GM12878 (cell line): ENCODE measurements around the gene TSPAN12. TPM values are rescaled to one million over a fixed set of nuclear protein-coding genes. Genes with fewer than 3 reads are reported as not detected.

ENCODE experiments used
- ATAC-seq: fragments of 200-7000 bp; cut with Tn5 transposase; 3 replicates; pipeline ENCODE4 v1.9.1; 2020; ENCODE audit warnings: mild to moderate bottlenecking, moderate library complexity
- BruUV-seq: library from RNA; stranded (reverse); fragments of 400-500 nt; replicated peaks from 2 replicates; lab custom pipeline; 2021; lab: Mats Ljungman, UMichigan
- CTCF ChIA-PET: fragments of 300-600 bp; sonication (Branson Sonifier 250); formaldehyde crosslinking; extraction: SDS; loops from one replicate; lab custom pipeline; 2021; ENCODE audit warnings: inconsistent platforms; lab: Yijun Ruan, JAX
- POLR2A ChIA-PET: fragments of 350-600 bp; formaldehyde crosslinking; extraction: SDS; loops from one replicate; lab custom pipeline; 2021; ENCODE audit warnings: inconsistent platforms; lab: Charles Lee
- RAD21 ChIA-PET: fragments of 300-600 bp; sonication (Branson Sonifier 250); formaldehyde crosslinking; loops from one replicate; lab custom pipeline; 2023; ENCODE audit warnings: antibody characterized with exemption; ENCODE audit not compliant: unreplicated experiment; lab: Charles Lee
- SMC1A ChIA-PET: fragments of 300-600 bp; sonication (Branson Sonifier 250); formaldehyde crosslinking; loops from one replicate; lab custom pipeline; 2023; ENCODE audit not compliant: unreplicated experiment, uncharacterized antibody; lab: Charles Lee
- DNase-seq: peaks from one replicate; pipeline ENCODE4 v3.0.0-alpha.2; 2011; ENCODE audit warnings: low read depth, low spot score
- FAIRE-seq: peaks from 3 replicates; lab custom pipeline; 2011; peaks lifted over from hg19 to GRCh38; lab: Jason Lieb, UNC
- H2AFZ ChIP-seq: 2 replicates; pipeline ENCODE4 v1.6.0; 2011; ENCODE audit warnings: low read depth, low read length, control low read depth; ENCODE audit not compliant: control insufficient read depth
- H3K27ac ChIP-seq: 2 replicates; pipeline ENCODE4 v1.5.1; 2011; ENCODE audit warnings: control low read depth; ENCODE audit not compliant: control insufficient read depth, insufficient read depth
- H3K27me3 ChIP-seq, 2 experiments: replicated peaks in 1 of 2; 2 replicates each; pipeline versions ENCODE4 v1.6.0 to v1.6.1; 2011; ENCODE audit warnings: low read length in 1 of 2; ENCODE audit not compliant: control insufficient read depth in 2 of 2, insufficient read depth in 2 of 2
- H3K36me3 ChIP-seq, 2 experiments: 2 replicates each; pipeline ENCODE4 v1.5.1; 2011; ENCODE audit warnings: low read length in 1 of 2; ENCODE audit not compliant: control insufficient read depth in 2 of 2, insufficient read depth in 2 of 2
- H3K4me1 ChIP-seq: 2 replicates; pipeline ENCODE4 v1.6.1; 2011; ENCODE audit warnings: mild to moderate bottlenecking, low read length, moderate library complexity, mixed read lengths; ENCODE audit not compliant: control insufficient read depth, insufficient read depth
- H3K4me2 ChIP-seq: 2 replicates; pipeline ENCODE4 v1.6.0; 2011; ENCODE audit warnings: control low read depth; ENCODE audit not compliant: control insufficient read depth, insufficient read depth
- H3K4me3 ChIP-seq: fragments of 200-600 bp; sonication (generic); 2 replicates; pipeline ENCODE4 v1.5.1; 2016
- H3K79me2 ChIP-seq: 2 replicates; pipeline ENCODE4 v1.6.0; 2011; ENCODE audit warnings: low read length; ENCODE audit not compliant: control insufficient read depth, insufficient read depth
- H3K9ac ChIP-seq: 2 replicates; pipeline ENCODE4 v1.8.0; 2011; ENCODE audit warnings: low read length, control low read depth, mixed read lengths; ENCODE audit not compliant: control insufficient read depth, insufficient read depth
- H3K9me3 ChIP-seq: replicated peaks from 3 replicates; pipeline ENCODE4 v1.5.1; 2011; ENCODE audit warnings: mild to moderate bottlenecking, low read length; ENCODE audit not compliant: control insufficient read depth, insufficient read depth
- H4K20me1 ChIP-seq: 2 replicates; pipeline ENCODE4 v1.6.0; 2011; ENCODE audit not compliant: control insufficient read depth, insufficient read depth
- ASH2L ChIP-seq: fragments of 300-600, 200-600 bp; sonication (generic); IDR thresholded peaks from 2 replicates; pipeline ENCODE4 v1.6.1; 2017; ENCODE audit warnings: low read depth, mild to moderate bottlenecking, borderline replicate concordance
- CBX3 ChIP-seq: fragments of 200-600 bp; sonication (generic); IDR thresholded peaks from 2 replicates; pipeline ENCODE4 v1.6.1; 2016; ENCODE audit warnings: low read depth, borderline replicate concordance
- ETV6 ChIP-seq, 2 experiments: fragments of 450-650 bp in 1 of 2; IDR thresholded peaks in 1 of 2; conservative IDR thresholded peaks in 1 of 2; 2 replicates each; pipeline ENCODE4 v1.6.1; 2014; ENCODE audit warnings: antibody characterized with exemption in 1 of 2, borderline replicate concordance in 1 of 2, low read depth in 1 of 2, mild to moderate bottlenecking in 1 of 2, moderate library complexity in 1 of 2
- FOXM1 ChIP-seq: IDR thresholded peaks from 2 replicates; pipeline ENCODE4 v1.6.1; 2012; ENCODE audit warnings: low read depth, mild to moderate bottlenecking, inconsistent platforms, low read length, moderate library complexity
- HDAC6 ChIP-seq: fragments of 200-600 bp; sonication (generic); IDR thresholded peaks from one replicate; pipeline ENCODE4 v1.8.0; 2017; ENCODE audit warnings: antibody characterized with exemption; ENCODE audit not compliant: unreplicated experiment
- KDM1A ChIP-seq: fragments of 200-600 bp; sonication (generic); IDR thresholded peaks from 2 replicates; pipeline ENCODE4 v1.6.1; 2016; ENCODE audit warnings: borderline replicate concordance
- KLF5 ChIP-seq: fragments of 450-650 bp; IDR thresholded peaks from 2 replicates; pipeline ENCODE4 v1.6.1; 2014; ENCODE audit warnings: mild to moderate bottlenecking; ENCODE audit not compliant: partially characterized antibody
- NR2C2 ChIP-seq: IDR thresholded peaks from 2 replicates; pipeline ENCODE4 v1.6.1; 2011; ENCODE audit warnings: borderline replicate concordance, low read depth; ENCODE audit not compliant: control insufficient read depth, insufficient read length
- NR2F1 ChIP-seq: fragments of 450-650 bp; conservative IDR thresholded peaks from 2 replicates; pipeline ENCODE4 v1.6.1; 2017; ENCODE audit warnings: mild to moderate bottlenecking
- NRF1 ChIP-seq: conservative IDR thresholded peaks from 2 replicates; pipeline ENCODE4 v1.6.1; 2011; ENCODE audit warnings: mild to moderate bottlenecking, low read depth, low read length, improper control_type of control experiment
- POLR2AphosphoS5 ChIP-seq: IDR thresholded peaks from 2 replicates; pipeline ENCODE4 v1.6.1; 2011; ENCODE audit warnings: mild to moderate bottlenecking, low read length, inconsistent platforms
- RELA ChIP-seq: fragments of 450-650 bp; IDR thresholded peaks from 2 replicates; pipeline ENCODE4 v1.8.0; 2014; ENCODE audit warnings: borderline replicate concordance; ENCODE audit not compliant: partially characterized antibody
- RFX5 ChIP-seq: IDR thresholded peaks from 2 replicates; pipeline ENCODE4 v1.6.1; 2011; ENCODE audit warnings: low read depth, low read length, improper control_type of control experiment
- SPI1 ChIP-seq: IDR thresholded peaks from 2 replicates; pipeline ENCODE4 v1.6.1; 2011; ENCODE audit warnings: low read depth, mild to moderate bottlenecking, low read length, moderate library complexity, borderline replicate concordance; ENCODE audit not compliant: insufficient read depth
- SUZ12 ChIP-seq: fragments of 200-600 bp; sonication (generic); IDR thresholded peaks from one replicate; pipeline ENCODE4 v1.6.1; 2018; ENCODE audit warnings: antibody characterized with exemption, mild to moderate bottlenecking; ENCODE audit not compliant: unreplicated experiment
- TCF7 ChIP-seq: IDR thresholded peaks from 2 replicates; pipeline ENCODE4 v1.6.1; 2014; ENCODE audit warnings: antibody characterized with exemption, borderline replicate concordance
- ZNF622 ChIP-seq: fragments of 450-650 bp; IDR thresholded peaks from 2 replicates; pipeline ENCODE4 v1.6.1; 2017; ENCODE audit warnings: mild to moderate bottlenecking, inconsistent platforms
- WGBS: methylation state at CpG from one replicate; pipeline ENCODE4 v1.1.6; 2016; ENCODE audit warnings: low lambda C conversion rate; ENCODE audit not compliant: insufficient replicate concordance, insufficient coverage; ENCODE audit errors: missing lambda C conversion rate; 5-methylcytosine and 5-hydroxymethylcytosine counted together
- in situ Hi-C: fragments of 300-500 bp; cut with MboI; formaldehyde crosslinking; loops from 9 replicates; pipeline ENCODE4 v1.14.3; 2018; ENCODE audit warnings: mixed read lengths
- intact Hi-C: fragments of 100-400 bp; cut with micrococcal nuclease; formaldehyde crosslinking; loops from one replicate; pipeline ENCODE4 v1.14.2; 2022; ENCODE audit not compliant: unreplicated experiment
- polyA plus RNA-seq, 11 experiments: library from polyadenylated mRNA; depleted of rRNA in 4 of 11; unstranded in 6 of 11; stranded (reverse) in 5 of 11; fragments of >200 nt; fragmentation: Nextera tagmentation in 4 of 11; fragmentation: Illumina TruSeq in 1 of 11; extraction: Ambion mirVana in 4 of 11; extraction: Trizol in 1 of 11; gene quantifications; 1 replicate in 1 of 11; 2 replicates in 10 of 11; pipeline versions ENCODE4 v1.2.1 to v1.2.3, GENCODE V29; 2011 to 2016; ENCODE audit warnings: inconsistent platforms in 2 of 11, missing spikeins in 2 of 11, low read depth in 1 of 11
- total RNA-seq, 4 experiments: library from RNA; depleted of rRNA in 3 of 4; stranded (reverse); fragments of >200 nt in 3 of 4; fragmentation: Illumina TruSeq in 1 of 4; extraction: Trizol in 1 of 4; gene quantifications; 2 replicates each; pipeline versions ENCODE4 v1.2.1 to v1.2.3, GENCODE V29; 2013 to 2021

Gene TSPAN12
- total and polyA plus RNA-seq, 10 of the 15 experiments (the other 5 are each of a cell fraction or from before 2014, with no cell fraction given): 0.67 to 110 (median 1.3) TPM

DNA sequence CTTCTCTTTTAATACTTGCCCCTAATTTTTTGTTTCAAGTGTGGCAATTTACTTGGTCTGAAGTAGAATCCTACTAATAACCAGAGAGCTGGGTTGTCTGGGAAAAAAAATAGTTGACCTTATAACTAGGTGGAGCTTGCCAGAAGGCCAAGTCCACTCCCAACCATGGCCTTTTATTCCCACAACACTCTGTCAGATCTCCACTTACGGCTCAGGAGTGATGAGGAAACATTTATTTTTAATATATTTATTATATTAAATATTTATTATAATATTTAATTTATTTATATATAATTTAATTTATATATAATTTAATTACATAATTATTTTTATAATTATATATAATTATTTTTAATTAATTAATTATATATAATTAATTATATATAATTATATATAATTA, 58.8 kb downstream of the TSPAN12 start:
- Histone ChIP-seq H3K9me3 (no peaks in the 10 kb centered on the region; the same call in 2 of the 3 replicates), H3K36me3 (no peaks in the 10 kb centered on the region; a peak in 1 of 4 replicates), H3K79me2 (no peaks in the 10 kb centered on the region), H3K9ac (no peak overlapping the region), H3K27ac (no peak overlapping the region), H4K20me1 (no peaks in the 10 kb centered on the region), H3K4me3 (no peak overlapping the region), H3K4me1 (no peaks in the 10 kb centered on the region), H3K27me3 (no peaks in the 10 kb centered on the region), H3K4me2 (no peak overlapping the region), H2AFZ (no peak overlapping the region)
- ChIA-PET RAD21 (no interaction called here), SMC1A (interaction anchor here (0.7 to 1.5 kb wide), 7 partner anchors 8 to 748 kb away, joined by 3 to 10 read pairs (median 3); no protein-coding TSS in a partner anchor), CTCF (interaction anchor here (1.0 to 2.3 kb wide), 5 partner anchors 9 to 142 kb away, joined by 3 to 11 read pairs (median 4); no protein-coding TSS in a partner anchor), POLR2A (no interaction called here)
- in situ Hi-C loops (loop anchor here (25.0 kb wide), 1 partner anchor 1188 kb away; no protein-coding TSS in a partner anchor), intact Hi-C loops (no loop called here)
- no peak for DNase-seq
- TF ChIP-seq RFX5: no peak
- TF ChIP-seq SUZ12: no peak
- TF ChIP-seq CBX3: no peak
- TF ChIP-seq NRF1: no peak
- no peak for TF ChIP-seq KLF5
- TF ChIP-seq KDM1A: no peak
- no peak for FAIRE-seq
- no TSS peak for BruUV-seq
- no peak for ATAC-seq
- 0% methylated on average over 1 of the region's 1 CpG for WGBS

DNA sequence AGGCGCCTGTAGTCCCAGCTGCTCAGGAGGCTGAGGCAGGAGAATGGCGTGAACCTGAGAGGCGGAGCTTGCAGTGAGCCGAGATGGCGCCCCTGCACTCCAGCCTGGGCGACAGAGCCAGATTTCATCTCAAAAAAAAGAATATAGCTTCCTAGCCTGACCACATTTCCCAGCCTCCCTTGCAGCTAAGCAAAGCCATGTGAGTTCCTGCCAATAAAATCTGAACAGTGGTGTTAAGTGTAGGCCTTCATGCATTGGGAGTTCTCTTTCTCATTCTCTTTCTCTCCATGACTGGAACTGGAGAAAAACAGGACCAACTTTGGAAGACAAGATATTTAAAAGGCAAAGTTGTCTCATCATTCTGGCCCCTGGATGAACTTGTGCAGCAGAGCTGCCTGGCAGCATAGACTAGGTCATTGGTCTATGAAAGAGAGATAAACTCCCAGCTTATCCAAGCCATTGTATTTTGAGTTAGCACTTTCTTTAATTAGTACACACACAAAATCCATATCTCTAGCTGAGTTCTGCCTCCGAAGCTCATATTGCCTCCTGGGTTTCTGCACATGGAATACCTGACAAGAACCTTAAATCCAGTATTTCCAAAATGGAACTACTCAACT, 60.8 kb downstream of the TSPAN12 start:
- intact Hi-C loops: no loop called here
- 60% methylated on average over 7 of the region's 7 CpGs for WGBS
- RAD21 ChIA-PET: interaction anchor here (1.4 kb wide), 1 partner anchor 9 kb away, joined by 4 read pairs; no protein-coding TSS in a partner anchor
- H3K4me2 ChIP-seq: no peak overlapping the region
- no peaks in the 10 kb centered on the region for H3K79me2 ChIP-seq
- ATAC-seq (no peak), FAIRE-seq (no peak), DNase-seq (no peak)
- no peak overlapping the region for H3K4me3 ChIP-seq
- H3K9me3 ChIP-seq: no peaks in the 10 kb centered on the region; the same call in 2 of the 3 replicates
- CTCF ChIA-PET: interaction anchor here (0.7 to 4.4 kb wide), 5 partner anchors 8 to 81 kb away, joined by 3 to 39 read pairs (median 4); partner anchors contain the start of gene TSPAN12
- POLR2A ChIA-PET: no interaction called here
- H3K36me3 ChIP-seq: no peaks in the 10 kb centered on the region; a peak in 1 of 4 replicates
- in situ Hi-C loops: loop anchor here (25.0 kb wide), 1 partner anchor 1190 kb away; no protein-coding TSS in a partner anchor
- SMC1A ChIA-PET: interaction anchor here (0.9 to 7.2 kb wide), 7 partner anchors 7 to 135 kb away, joined by 3 to 83 read pairs (median 4); no protein-coding TSS in a partner anchor
- H3K9ac ChIP-seq: no peak overlapping the region
- no peaks in the 10 kb centered on the region for H3K4me1 ChIP-seq
- H3K27ac ChIP-seq: no peak overlapping the region
- no peaks in the 10 kb centered on the region for H4K20me1 ChIP-seq
- no peaks in the 10 kb centered on the region for H3K27me3 ChIP-seq
- BruUV-seq: no TSS peak
- H2AFZ ChIP-seq: no peak overlapping the region
- TF ChIP-seq RELA (no peak), ASH2L (no peak), NR2F1 (no peak), POLR2AphosphoS5 (no peak), FOXM1 (no peak), TCF7 (no peak), ZNF622 (no peak), SPI1 (no peak), NR2C2 (no peak), ETV6 (conservative IDR thresholded peaks at IDR 0.05 in 1 of 2, IDR thresholded peaks at IDR 0.05 in 1 of 2; ENCODE audit: borderline replicate concordance in 1 of 2, low read depth in 1 of 2) (no peak), HDAC6 (no peak)
